ENCODE measurements around the gene TCP10L. TPM values are rescaled to one million over a fixed set of nuclear protein-coding genes. Genes with fewer than 3 reads are reported as not detected.

TCP10L gene
- total and polyA plus RNA-seq, 2 of the 8 experiments (the other 6 are each of a cell fraction or from before 2014, with no cell fraction given), result 0.45 to 0.99 TPM

GRCh38 chr21:32595431-32595830, 10.1 kb upstream of the TCP10L start (continued):
- no peak for TF ChIP-seq CHD7 (IDR thresholded peaks at IDR 0.05; ENCODE audit: insufficient replicate concordance, low read length)

Measured in H1 (cell line).